OCI-LY3 (cell line): ENCODE measurements around the gene CCDC24.
A peak's percentile ranks its signal among the peaks of the same experiment; 100 is the strongest.

Source experiments
- H2AFZ ChIP-seq: fragments of 200-600, 300-600 bp; shearing (Covaris generic); 2 replicates; pipeline ENCODE4 v1.6.0; 2014; ENCODE audit warnings: antibody characterized with exemption, low read depth, low read length
- H3K27ac ChIP-seq: fragments of 200-600, 300-600 bp; sonication (generic); 2 replicates; pipeline ENCODE4 v1.5.1; 2014; ENCODE audit warnings: mild to moderate bottlenecking, low read length, moderate library complexity, mixed read lengths
- H3K27me3 ChIP-seq: fragments of 200-600, 300-600 bp; sonication (generic); 2 replicates; pipeline ENCODE4 v1.6.1; 2014; ENCODE audit warnings: low read depth, low read length, mixed read lengths
- H3K36me3 ChIP-seq: fragments of 200-600, 300-600 bp; sonication (generic); replicated peaks from 2 replicates; pipeline ENCODE3; 2014; ENCODE audit warnings: low read depth, low read length, mixed read lengths
- H3K4me1 ChIP-seq: fragments of 300-600, 200-600 bp; sonication (generic); 2 replicates; pipeline ENCODE4 v1.6.1; 2014; ENCODE audit warnings: low read length, mixed read lengths
- H3K4me2 ChIP-seq: fragments of 200-600, 300-600 bp; sonication (generic); 2 replicates; pipeline ENCODE4 v1.6.1; 2014; ENCODE audit warnings: low read length, mixed read lengths
- H3K4me3 ChIP-seq: fragments of 300-600, 200-600 bp; sonication (generic); 2 replicates; pipeline ENCODE4 v1.5.1; 2014; ENCODE audit warnings: antibody characterized with exemption, mild to moderate bottlenecking, low read length, moderate library complexity
- H3K79me2 ChIP-seq: fragments of 300-600, 200-600 bp; shearing (Covaris generic); 2 replicates; pipeline ENCODE4 v1.6.1; 2014; ENCODE audit warnings: mild to moderate bottlenecking, low read length, mixed read lengths
- H3K9ac ChIP-seq: fragments of 300-600, 200-600 bp; shearing (Covaris generic); 2 replicates; pipeline ENCODE4 v1.6.0; 2014; ENCODE audit warnings: mild to moderate bottlenecking, low read length, moderate library complexity
- H3K9me3 ChIP-seq: fragments of 200-600, 300-600 bp; shearing (Covaris generic); 2 replicates; pipeline ENCODE4 v1.6.1; 2014; ENCODE audit warnings: low read length, mixed read lengths; ENCODE audit not compliant: insufficient read depth
- H4K20me1 ChIP-seq: fragments of 200-600, 300-600 bp; sonication (generic); 2 replicates; pipeline ENCODE4 v1.6.1; 2016; ENCODE audit warnings: low read length, mixed read lengths; ENCODE audit not compliant: insufficient read depth
- CTCF ChIP-seq: fragments of 200-600, 300-600 bp; sonication (generic); IDR thresholded peaks from 2 replicates; pipeline ENCODE4 v1.5.1; 2014; ENCODE audit warnings: antibody characterized with exemption, low read length, low read depth
- EZH2phosphoT487 ChIP-seq: fragments of 200-600 bp; shearing (Covaris generic); IDR thresholded peaks from 2 replicates; pipeline ENCODE4 v1.6.1; 2018; ENCODE audit warnings: antibody characterized with exemption, mixed run types, low read depth

Gene CCDC24

GRCh38 chr1:43985984-43986595 is 5.3 kb upstream of the CCDC24 start:
- Histone ChIP-seq H4K20me1 (no peaks in the 10 kb centered on the region), H3K4me2 (no peak overlapping the region), H3K4me3 (no peak overlapping the region), H3K79me2 (peaks cover 16% of the 10 kb centered on the region), H3K27ac (no peak overlapping the region), H3K36me3 (no peaks in the 10 kb centered on the region), H3K9ac (no peak overlapping the region), H2AFZ (no peak overlapping the region), H3K4me1 (peaks cover 6% of the 10 kb centered on the region; the same call in 1 of the 2 replicates), H3K9me3 (no peaks in the 10 kb centered on the region), H3K27me3 (no peaks in the 10 kb centered on the region)
- no peak for TF ChIP-seq CTCF
- TF ChIP-seq EZH2phosphoT487 = no peak

GRCh38 chr1:43986712-43987111 is 4.7 kb upstream of the CCDC24 start:
- H3K4me1 ChIP-seq = peaks cover 6% of the 10 kb centered on the region; the same call in 1 of the 2 replicates
- no peaks in the 10 kb centered on the region for H4K20me1 ChIP-seq
- no peak overlapping the region for H3K27ac ChIP-seq
- H3K27me3 ChIP-seq = no peaks in the 10 kb centered on the region
- no peaks in the 10 kb centered on the region for H3K9me3 ChIP-seq
- H3K4me2 ChIP-seq = no peak overlapping the region
- H3K79me2 ChIP-seq = peaks cover 11% of the 10 kb centered on the region; the same call in 1 of the 2 replicates
- no peak overlapping the region for H3K4me3 ChIP-seq
- H3K9ac ChIP-seq = no peak overlapping the region
- H2AFZ ChIP-seq = no peak overlapping the region
- H3K36me3 ChIP-seq = no peaks in the 10 kb centered on the region
- TF ChIP-seq CTCF = no peak
- no peak for TF ChIP-seq EZH2phosphoT487

- Histone ChIP-seq H3K9me3 (no peaks in the 10 kb centered on the region), H3K9ac (no peak overlapping the region), H3K27ac (no peak overlapping the region), H4K20me1 (no peaks in the 10 kb centered on the region), H2AFZ (no peak overlapping the region), H3K4me1 (peaks cover 9% of the 10 kb centered on the region; the same call in 1 of the 2 replicates), H3K4me3 (no peak overlapping the region), H3K79me2 (peaks cover 5% of the 10 kb centered on the region; the same call in 1 of the 2 replicates), H3K4me2 (no peak overlapping the region), H3K36me3 (no peaks in the 10 kb centered on the region), H3K27me3 (no peaks in the 10 kb centered on the region)
- no peak for TF ChIP-seq EZH2phosphoT487
Observed at GRCh38 chr1:43987159-43987902, 4.1 kb upstream of the CCDC24 start.

GRCh38 chr1:43990271-43991199 is 864 bp upstream of the CCDC24 start:
- H3K4me3 ChIP-seq = peak overlapping the region; percentile 84
- TF ChIP-seq CTCF (peak; percentile 17; the same call in 1 of the 2 replicates), EZH2phosphoT487 (no peak)
- H4K20me1 ChIP-seq = no peaks in the 10 kb centered on the region
- H3K4me1 ChIP-seq = peaks cover 16% of the 10 kb centered on the region
- H2AFZ ChIP-seq = no peak overlapping the region
- H3K36me3 ChIP-seq = no peaks in the 10 kb centered on the region
- no peak overlapping the region for H3K27ac ChIP-seq
- no peaks in the 10 kb centered on the region for H3K9me3 ChIP-seq
- no peaks in the 10 kb centered on the region for H3K79me2 ChIP-seq
- peak overlapping the region; percentile 65 for H3K9ac ChIP-seq
- no peaks in the 10 kb centered on the region for H3K27me3 ChIP-seq
- H3K4me2 ChIP-seq = peak overlapping the region; percentile 99
